Glomerular visceral epithelial cell (primary cell): Measurements from ENCODE around the gene TNIK.

Source experiments
- DNase-seq: peaks from one replicate; pipeline ENCODE4 v3.0.0-alpha.2; 2016; ENCODE audit errors: extremely low spot score

Gene TNIK

GRCh38 chr3:171090321-171090720 is 369.9 kb downstream of the TNIK start:
- no peak for DNase-seq

DNA sequence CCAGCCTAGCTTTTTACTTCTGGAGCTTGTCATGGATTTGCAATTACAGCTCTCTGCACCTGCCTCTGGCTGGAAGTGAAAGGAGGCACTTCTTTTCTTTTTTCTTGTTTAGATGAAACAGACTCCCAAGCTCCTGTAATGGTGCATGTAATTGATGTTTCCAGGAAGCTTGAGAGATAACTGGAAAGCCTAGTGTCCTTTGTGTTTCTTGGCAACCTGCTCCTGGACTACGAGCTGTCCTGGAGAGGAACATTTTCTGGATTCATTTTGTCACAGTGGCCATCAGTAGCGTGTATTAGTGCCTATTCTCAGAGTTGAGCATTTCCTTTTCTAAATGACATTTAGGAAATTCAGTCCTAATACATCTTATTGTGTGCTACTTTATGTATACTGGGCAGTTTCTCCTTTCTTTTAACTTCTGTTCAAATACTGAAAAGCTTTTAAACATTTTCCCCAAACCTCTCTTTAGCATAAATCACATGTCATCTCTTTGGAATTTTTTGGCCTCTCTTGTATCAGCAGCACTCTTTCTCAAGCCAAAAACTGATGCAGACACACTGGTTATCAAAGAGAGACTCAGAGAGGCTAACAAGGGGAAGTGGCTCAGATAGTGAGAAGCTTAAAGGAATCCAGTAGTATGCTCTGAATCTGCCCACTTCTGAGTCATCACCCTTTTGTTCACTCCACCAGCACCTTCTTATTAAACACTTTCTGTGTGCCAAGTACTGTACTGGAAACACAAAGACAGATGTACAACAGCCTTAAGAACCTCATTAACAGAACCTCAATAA is 371.0 kb downstream of the TNIK start:
- DNase-seq = peak; percentile 73

- no peak for DNase-seq
These were observed 371.7 kb downstream of the TNIK start for GRCh38 chr3:171088496-171088895.

DNA sequence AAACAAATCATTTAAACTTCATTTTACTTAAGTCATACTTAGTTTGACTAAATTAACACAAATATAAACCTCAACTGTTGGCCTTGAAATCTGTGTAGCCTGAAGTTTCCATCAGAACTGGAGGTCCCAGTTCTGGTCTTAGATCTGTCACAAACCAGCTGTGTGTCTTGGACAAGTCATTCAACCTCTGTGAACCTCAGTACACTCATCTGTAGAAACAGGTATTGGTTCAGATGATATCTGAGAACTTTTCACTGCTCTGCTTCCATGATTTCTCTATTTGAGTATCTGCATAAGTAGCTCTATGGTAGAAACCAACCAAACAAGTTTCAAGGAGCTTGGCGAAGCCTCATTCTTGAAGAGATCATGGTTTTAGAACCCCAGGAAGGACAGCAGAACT is 373.3 kb downstream of the TNIK start:
- no peak for DNase-seq

- no peak for DNase-seq
These were observed 382.9 kb downstream of the TNIK start for GRCh38 chr3:171077261-171077660.

DNA sequence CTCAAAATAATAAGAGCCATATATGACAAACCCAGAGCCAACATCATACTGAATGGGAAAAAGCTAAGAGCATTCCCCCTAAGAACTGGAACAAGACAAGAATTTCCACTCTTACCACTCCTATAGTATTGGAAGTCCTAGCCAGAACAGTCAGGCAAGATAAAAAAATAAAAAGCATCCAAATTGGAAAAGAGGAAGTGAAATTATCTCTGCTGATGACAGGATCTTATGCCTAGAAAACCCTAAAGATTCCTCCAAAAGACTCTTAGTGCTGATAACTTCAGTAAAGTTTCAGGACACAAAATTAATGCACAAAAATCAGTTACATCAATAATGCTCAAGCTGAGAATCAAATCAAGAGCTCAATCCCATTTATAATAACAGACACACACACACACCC is 387.8 kb downstream of the TNIK start:
- DNase-seq = no peak

DNA sequence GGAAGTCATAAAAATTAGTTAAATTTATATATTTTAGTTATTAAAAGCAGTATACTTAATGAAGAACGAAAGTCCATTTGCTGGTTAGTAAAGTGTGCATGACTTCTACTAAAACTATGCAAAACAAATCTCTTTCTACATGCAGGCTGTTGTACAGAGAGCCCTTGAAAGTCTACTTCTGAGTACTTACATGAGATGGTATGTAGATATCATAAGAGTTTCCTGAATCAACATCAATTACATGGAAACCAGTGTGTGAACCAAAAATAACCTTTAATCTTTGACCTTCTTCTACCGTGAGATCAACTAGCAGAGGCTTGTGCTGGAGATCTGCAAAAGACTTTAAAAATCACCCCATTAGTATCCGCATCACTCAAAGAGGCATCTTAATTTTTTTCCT is 391.5 kb downstream of the TNIK start:
- DNase-seq = no peak

- peak; percentile 23 for DNase-seq
These were observed 394.0 kb downstream of the TNIK start for GRCh38 chr3:171066206-171066605.

DNA sequence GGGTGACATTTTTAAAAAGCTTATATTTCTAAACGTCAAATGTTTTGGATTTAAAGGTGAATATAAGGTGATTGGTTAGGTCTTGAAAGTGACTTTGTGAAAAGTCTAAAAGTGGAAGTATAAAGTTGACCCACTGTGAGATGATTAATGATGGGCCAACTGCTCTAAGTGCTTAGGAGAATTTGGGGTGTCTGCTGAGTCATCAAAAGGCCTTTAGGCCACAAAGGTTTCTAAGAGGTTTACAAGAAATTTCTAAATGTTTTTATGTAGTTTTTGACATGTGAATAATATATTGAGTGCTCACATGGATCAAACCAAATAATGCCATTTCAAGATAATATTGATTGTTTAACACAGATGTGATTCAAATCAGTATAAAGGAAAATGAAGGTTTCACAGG is 394.5 kb downstream of the TNIK start:
- DNase-seq = no peak

DNA sequence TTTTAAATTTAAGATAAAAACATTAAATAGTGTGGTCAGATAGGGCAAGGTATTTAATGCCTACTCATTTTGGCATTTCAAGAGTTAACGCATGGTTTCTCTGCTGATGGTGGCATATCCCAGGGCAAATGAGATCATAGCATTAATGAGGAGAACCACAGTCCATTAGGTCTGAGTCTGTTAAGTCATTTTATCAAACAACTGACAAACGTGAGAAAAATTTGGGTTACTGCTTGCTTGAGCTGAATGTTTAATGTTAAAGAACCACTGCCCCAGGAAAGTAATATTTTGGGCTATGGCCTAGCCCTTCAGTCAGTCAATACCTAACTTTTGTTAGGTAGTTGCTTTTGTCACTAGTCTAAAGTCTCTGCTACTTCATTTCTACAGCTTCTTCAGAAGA is 395.7 kb downstream of the TNIK start:
- DNase-seq = peak; percentile 63

DNA sequence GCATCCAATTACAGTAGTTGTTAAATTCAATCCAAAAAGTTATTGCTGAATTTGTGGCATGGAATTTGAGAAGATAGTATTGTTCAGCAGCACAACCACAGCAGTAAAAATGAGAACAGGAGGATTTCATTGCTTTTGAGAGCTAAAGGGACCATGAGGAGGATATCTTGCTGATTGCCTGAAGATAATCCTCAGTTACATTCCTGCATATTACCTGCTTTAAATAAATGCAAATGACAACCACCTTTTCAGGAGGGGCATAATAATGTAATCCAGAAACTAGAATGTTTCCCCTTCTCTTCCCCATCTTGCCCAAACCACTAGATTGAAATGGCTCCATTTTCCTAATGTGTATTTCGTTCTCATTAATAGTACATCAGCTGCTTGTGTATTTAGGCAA is 398.5 kb downstream of the TNIK start:
- DNase-seq = no peak

DNA sequence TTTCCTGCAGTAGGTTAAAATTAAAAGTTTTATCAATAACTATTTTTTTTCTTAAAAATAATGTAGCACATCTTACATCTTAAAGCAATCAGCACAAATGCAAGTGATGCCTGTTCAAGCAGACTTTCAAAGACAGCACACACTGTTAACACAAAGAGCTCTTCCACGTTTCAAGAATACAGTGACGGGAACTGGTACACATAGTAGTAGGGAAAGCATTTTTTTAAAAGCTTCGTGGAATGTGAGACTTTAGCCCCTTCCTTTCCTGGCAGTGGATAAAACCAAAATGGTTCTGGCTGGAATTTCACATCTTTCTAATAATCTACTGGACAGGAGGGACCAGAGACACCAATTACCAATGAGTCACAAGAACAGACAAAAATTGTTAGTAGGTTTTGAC is 400.2 kb downstream of the TNIK start:
- DNase-seq = no peak

- DNase-seq = no peak
These were observed 401.2 kb downstream of the TNIK start for GRCh38 chr3:171058873-171059603.

GRCh38 chr3:171058058-171058457 is 402.1 kb downstream of the TNIK start:
- peak; percentile 8 for DNase-seq

GRCh38 chr3:171057072-171057471 is 403.1 kb downstream of the TNIK start:
- no peak for DNase-seq

DNA sequence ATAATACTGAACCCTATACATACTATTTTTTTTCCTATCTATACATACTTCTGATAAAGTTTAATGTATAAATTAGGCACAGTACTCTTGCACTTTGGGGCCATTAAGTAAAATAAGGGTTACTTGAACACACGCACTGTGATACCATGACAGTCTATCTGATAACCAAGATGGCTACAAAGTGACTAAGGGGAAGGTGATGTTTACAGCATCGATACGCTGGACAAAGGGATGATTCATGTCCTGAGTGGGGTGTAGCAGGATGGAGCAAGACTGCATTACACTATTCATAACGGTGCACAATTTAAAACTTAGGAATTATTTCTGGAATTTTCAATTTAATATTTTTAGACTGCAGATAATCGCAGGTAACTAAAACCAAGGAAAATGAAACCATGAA is 403.7 kb downstream of the TNIK start:
- peak; percentile 31 for DNase-seq

DNA sequence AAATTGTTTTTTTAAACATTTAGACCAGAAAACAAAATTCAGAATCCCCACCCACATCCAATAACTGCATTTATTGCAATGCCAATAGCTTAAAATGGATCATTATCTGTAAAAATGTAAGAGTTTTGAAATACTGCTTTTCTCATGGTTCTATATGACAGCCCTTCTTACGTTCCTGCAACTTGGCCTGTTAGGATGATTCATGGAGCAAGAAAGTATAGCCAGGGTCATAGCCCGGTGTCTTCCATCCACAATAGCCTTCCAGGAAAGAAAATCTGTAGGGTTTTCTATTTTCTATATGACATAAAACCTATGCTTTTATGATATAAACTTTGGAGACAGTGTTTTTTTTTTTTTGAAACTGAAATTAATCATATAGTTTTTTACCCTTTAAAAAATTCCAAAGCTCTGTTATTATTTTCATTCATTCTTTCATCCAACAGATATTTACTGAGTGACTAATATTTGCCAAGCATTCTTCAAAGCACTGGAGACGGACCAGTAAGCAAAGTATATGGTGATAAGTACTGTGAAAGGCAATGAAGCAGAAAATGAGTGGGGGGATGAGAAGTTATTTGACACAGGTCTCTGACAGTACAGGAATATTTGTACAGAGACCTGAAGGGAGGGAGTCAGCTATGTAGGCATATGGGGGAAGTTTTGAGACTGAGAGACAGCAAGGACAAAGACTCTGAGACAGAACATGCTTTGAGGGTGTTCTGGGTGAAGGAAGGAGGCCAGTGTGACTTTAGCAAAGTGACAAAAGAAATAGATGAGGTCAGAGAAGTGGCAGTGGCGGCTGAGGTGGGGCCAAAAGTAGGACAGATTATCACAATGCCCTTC is 404.6 kb downstream of the TNIK start:
- DNase-seq = peak; percentile 77

DNA sequence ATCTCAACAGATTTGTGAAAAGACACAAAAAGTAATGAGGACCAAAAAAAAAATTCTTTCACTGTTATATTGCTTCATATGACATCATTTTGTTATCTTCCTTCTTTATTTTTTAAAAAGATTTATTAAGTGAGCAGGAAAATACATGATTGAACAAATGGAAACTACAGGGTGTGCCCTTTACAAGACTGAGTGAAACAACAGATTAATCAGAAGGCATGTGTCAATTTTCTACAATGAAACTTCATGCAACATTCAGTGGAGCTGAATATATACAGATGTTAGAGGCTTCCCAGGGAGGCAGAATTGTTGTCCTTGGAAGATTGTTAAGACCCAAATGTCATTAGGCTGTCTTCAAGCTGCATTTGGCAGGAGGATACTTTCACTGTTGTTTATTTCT is 405.3 kb downstream of the TNIK start:
- DNase-seq = no peak

- DNase-seq = no peak
These were observed 406.0 kb downstream of the TNIK start for GRCh38 chr3:171054231-171054630.

DNA sequence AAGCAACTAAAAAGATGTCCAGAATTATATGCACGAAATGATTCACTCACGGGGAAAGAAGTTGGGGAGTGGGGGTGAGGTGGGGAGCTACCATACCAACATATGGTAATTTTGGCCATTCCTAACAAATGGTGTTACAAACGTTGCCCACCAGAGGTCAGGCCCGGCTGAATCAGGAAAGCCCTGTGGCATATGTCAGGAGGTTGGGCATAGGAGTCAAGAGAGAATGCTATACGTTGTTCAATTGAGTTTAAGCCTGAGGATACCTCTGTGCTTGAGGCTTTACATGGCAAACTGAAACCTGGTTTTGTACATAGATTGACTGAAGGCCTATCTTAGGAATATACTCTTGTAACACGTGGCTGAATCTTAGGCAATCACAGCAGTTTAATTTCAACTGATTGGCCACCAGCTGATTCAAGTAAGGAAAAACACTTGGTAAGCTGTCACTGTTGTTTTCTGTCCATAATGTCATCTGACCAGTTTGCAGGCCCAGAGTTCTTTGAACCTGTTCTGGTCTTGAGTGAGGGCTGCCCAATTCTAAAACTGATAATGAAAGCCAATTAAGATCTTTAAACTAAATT is 410.3 kb downstream of the TNIK start:
- DNase-seq = peak; percentile 72

DNA sequence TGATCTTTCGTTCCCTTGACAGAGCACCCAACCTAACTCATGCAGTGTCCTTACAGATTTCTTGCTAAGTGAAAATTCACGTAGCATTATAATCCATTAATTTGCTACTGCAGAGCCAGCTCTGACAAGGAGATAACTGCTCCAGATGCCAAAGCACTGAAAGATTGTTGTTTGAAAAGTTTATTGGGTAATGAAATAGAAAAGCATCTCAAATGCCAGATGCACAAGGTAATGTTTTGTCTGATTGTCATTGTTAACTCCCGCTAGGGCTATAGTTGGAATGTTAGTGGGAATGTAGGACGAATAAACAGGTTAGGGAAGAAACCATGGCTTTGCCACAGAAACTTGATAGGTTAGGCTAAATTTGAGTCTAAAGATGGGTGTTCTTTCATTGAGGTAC is 413.4 kb downstream of the TNIK start:
- no peak for DNase-seq
